Effector memory CD8-positive, alpha-beta T cell (primary cell): ENCODE measurements around the gene STEAP2.

Experiments
- ATAC-seq: fragments of 150-1000 bp; cut with Tn5 transposase; replicated peaks from 2 replicates; pipeline ENCODE4 v1.10.0; 2021; ENCODE audit warnings: mild to moderate bottlenecking, moderate library complexity
- DNase-seq, 3 experiments: peaks; one replicate each; pipeline ENCODE4 v3.0.0; 2021
- H3K27ac Mint-ChIP-seq, 2 donors: one replicate each; pipeline ENCODE4 v1.8.0; 2022; ENCODE audit warnings: mild to moderate bottlenecking in 2 of 2, mixed read lengths in 2 of 2, moderate library complexity in 2 of 2
- H3K27me3 Mint-ChIP-seq, 2 donors: one replicate each; pipeline ENCODE4 v1.8.0; 2022; ENCODE audit warnings: mixed read lengths in 2 of 2
- H3K36me3 Mint-ChIP-seq: one replicate; pipeline ENCODE4 v1.8.0; 2022; ENCODE audit warnings: mild to moderate bottlenecking, moderate library complexity, mixed read lengths; ENCODE audit not compliant: insufficient read depth
- H3K4me1 Mint-ChIP-seq, 2 donors: one replicate each; pipeline ENCODE4 v1.8.0; 2022; ENCODE audit warnings: low read depth in 2 of 2, mixed read lengths in 2 of 2
- H3K4me3 Mint-ChIP-seq, 2 donors: one replicate each; pipeline ENCODE4 v1.8.0; 2022; ENCODE audit warnings: mild to moderate bottlenecking in 2 of 2, mixed read lengths in 2 of 2, moderate library complexity in 2 of 2
- H3K9me3 Mint-ChIP-seq, 2 donors: one replicate each; pipeline ENCODE4 v1.8.0; 2022; ENCODE audit warnings: mixed read lengths in 2 of 2

The STEAP2 gene

DNA sequence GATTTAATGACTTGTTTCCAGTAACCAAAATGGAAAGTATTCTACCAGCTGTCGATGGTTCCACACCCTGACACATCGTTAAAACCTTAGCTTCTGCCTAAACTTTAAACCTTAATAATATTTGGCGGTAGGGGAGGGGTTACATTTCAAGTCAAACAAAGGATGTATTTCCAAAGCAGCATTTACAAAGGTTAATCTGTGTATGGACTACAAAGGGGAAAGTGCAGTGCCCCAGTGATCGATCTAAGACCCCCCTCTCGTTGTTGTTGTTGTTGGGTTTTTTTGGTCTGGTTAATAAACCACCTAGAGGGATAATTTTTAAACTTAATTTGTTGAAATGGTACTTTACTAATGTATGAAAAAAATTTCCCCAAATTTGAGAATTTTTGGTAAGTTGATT lies 1.1 kb upstream of the STEAP2 start:
- ATAC-seq (no peak), DNase-seq (no peak)
- H3K9me3 Mint-ChIP-seq: peaks cover 0 to 2% of the 10 kb centered on the region in 2 donors
- no peak overlapping the region for H3K27ac Mint-ChIP-seq
- peaks cover 0 to 9% of the 10 kb centered on the region in 2 donors for H3K27me3 Mint-ChIP-seq
- no peak overlapping the region for H3K4me3 Mint-ChIP-seq
- H3K4me1 Mint-ChIP-seq: no peaks in the 10 kb centered on the region
- no peaks in the 10 kb centered on the region for H3K36me3 Mint-ChIP-seq

DNA sequence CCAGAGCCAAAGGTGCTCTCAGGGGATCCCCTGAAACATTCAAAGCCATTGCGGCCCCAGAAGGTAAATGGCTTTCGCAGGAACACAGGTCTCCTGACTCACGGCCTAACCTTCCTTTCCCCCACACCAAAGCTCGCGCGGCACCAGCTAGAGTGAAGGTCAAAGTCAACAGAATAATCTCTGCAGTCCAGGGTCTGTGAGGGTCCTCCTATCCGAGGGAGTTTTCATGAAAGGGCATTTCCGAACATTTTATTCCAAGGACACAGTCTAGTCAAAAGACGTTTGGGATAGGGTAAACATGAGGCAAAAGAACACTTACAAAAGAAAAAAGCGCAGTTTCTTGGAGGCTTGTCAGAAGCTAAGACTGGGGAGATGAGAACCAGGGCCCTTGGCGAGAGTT lies 559 bp upstream of the STEAP2 start:
- Mint-ChIP-seq H3K27me3 (peaks cover 2 to 9% of the 10 kb centered on the region in 2 donors), H3K4me3 (peak overlapping the region in 1 of 2 donors; percentile 20), H3K9me3 (no peaks in the 10 kb centered on the region), H3K4me1 (no peaks in the 10 kb centered on the region), H3K36me3 (no peaks in the 10 kb centered on the region), H3K27ac (no peak overlapping the region)
- ATAC-seq (no peak), DNase-seq (no peak)

DNA sequence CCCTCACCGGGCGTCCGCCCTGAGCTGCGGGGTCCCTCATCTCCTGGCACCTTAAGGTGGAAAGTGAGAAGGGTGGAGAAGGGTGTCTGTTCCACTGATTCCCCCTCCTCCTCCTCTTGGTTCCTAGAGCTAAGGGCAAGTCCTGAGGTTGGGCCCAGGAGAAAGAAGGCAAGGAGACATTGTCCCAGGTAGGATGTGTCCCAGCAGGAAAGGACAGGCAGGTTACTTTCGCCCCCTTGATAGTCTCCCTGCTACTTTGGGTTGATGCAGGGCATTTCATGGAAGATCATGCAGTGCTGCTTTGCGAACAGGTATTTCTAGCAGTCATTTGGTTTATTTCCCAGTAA lies 582 bp downstream of the STEAP2 start:
- no peak overlapping the region for H3K4me3 Mint-ChIP-seq
- peaks cover 7 to 9% of the 10 kb centered on the region in 2 donors for H3K27me3 Mint-ChIP-seq
- H3K4me1 Mint-ChIP-seq: no peaks in the 10 kb centered on the region
- no peaks in the 10 kb centered on the region for H3K9me3 Mint-ChIP-seq
- no peaks in the 10 kb centered on the region for H3K36me3 Mint-ChIP-seq
- no peak overlapping the region for H3K27ac Mint-ChIP-seq
- DNase-seq: no peak
- ATAC-seq: no peak

- no peaks in the 10 kb centered on the region for H3K36me3 Mint-ChIP-seq
- DNase-seq (no peak), ATAC-seq (no peak)
- H3K27ac Mint-ChIP-seq: no peak overlapping the region
- H3K4me1 Mint-ChIP-seq: no peaks in the 10 kb centered on the region
- no peaks in the 10 kb centered on the region for H3K9me3 Mint-ChIP-seq
- H3K4me3 Mint-ChIP-seq: no peak overlapping the region
- peaks cover 9 to 16% of the 10 kb centered on the region in 2 donors for H3K27me3 Mint-ChIP-seq
These were observed 2.0 kb downstream of the STEAP2 start for GRCh38 chr7:90213521-90213920.

GRCh38 chr7:90216080-90216674 lies 4.6 kb downstream of the STEAP2 start:
- Mint-ChIP-seq H3K27me3 (peaks cover 16 to 35% of the 10 kb centered on the region in 2 donors), H3K36me3 (no peaks in the 10 kb centered on the region), H3K4me1 (no peaks in the 10 kb centered on the region), H3K4me3 (no peak overlapping the region), H3K27ac (no peak overlapping the region), H3K9me3 (no peaks in the 10 kb centered on the region)
- ATAC-seq: no peak
- DNase-seq: no peak

DNA sequence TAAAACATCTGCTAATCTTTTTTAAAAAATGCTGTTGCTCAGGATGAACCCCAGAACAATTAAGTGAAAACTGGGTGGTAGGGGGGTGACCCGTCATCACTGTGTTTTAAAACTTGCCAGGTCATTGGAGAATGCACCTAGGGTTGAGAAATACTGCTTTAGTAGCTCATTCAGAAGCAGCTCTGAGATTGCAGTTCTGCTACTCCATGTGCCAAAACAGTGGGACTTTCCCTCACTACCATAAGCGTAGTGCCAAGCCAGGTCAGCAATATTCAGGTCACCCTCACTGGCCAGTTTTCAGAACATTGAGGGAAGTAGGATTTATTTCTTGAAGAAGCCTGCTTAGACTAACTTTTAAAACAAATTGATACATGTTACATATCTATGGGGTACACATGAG lies 5.2 kb downstream of the STEAP2 start:
- H3K4me3 Mint-ChIP-seq: no peak overlapping the region
- peaks cover 20 to 41% of the 10 kb centered on the region in 2 donors for H3K27me3 Mint-ChIP-seq
- H3K4me1 Mint-ChIP-seq: no peaks in the 10 kb centered on the region
- DNase-seq (no peak), ATAC-seq (no peak)
- H3K36me3 Mint-ChIP-seq: no peaks in the 10 kb centered on the region
- no peaks in the 10 kb centered on the region for H3K9me3 Mint-ChIP-seq
- H3K27ac Mint-ChIP-seq: no peak overlapping the region

DNA sequence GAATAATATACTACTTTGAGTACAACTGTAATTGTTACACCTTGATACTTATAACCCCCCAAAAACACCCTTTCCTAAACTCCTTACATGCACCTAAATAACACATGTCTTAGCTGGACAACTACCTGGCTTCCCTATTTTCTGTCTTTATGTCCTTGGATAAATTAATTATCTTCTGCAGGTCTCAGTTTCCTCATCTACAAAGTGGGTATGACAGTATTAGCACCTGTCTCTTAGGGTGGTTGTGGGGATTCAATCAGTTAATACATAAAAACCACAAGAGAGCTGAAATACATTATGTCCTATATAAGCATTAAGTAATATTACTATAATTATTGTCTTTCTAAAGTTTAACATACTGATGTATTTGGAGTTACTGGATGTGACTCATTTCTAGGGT lies 10.8 kb downstream of the STEAP2 start:
- no peak overlapping the region for H3K27ac Mint-ChIP-seq
- H3K27me3 Mint-ChIP-seq: peaks cover 39 to 76% of the 10 kb centered on the region in 2 donors
- H3K4me3 Mint-ChIP-seq: no peak overlapping the region

GRCh38 chr7:90222811-90223725 lies 11.5 kb downstream of the STEAP2 start:
- H3K27ac Mint-ChIP-seq: no peak overlapping the region
- no peaks in the 10 kb centered on the region for H3K36me3 Mint-ChIP-seq
- no peak for DNase-seq
- peaks cover 39 to 72% of the 10 kb centered on the region in 2 donors for H3K27me3 Mint-ChIP-seq
- no peak overlapping the region for H3K4me3 Mint-ChIP-seq
- H3K9me3 Mint-ChIP-seq: no peaks in the 10 kb centered on the region
- H3K4me1 Mint-ChIP-seq: no peaks in the 10 kb centered on the region
- no peak for ATAC-seq

More for the DNA sequence above, 10.8 kb downstream of the STEAP2 start:
- ATAC-seq (no peak), DNase-seq (no peak)
- no peaks in the 10 kb centered on the region for H3K9me3 Mint-ChIP-seq
- H3K4me1 Mint-ChIP-seq: no peaks in the 10 kb centered on the region
- no peaks in the 10 kb centered on the region for H3K36me3 Mint-ChIP-seq

DNA sequence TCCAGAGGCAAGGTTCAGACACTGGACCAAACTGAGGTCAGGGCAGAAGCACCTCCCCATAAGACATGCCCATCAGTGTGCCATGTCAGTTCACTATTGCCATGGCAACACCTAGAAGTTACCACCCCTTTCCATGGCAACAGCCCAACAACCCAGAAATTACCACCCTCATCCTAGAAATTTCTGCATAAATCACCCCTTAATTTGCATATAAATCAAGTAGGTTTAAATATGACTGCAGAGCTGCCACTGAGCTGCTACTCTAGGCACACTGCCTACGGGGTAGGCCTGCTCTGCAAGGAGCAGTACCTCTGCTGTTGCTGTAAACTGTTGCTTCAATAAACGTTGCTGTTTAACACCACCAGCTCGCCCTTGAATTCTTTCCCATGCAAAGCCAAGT lies 12.7 kb downstream of the STEAP2 start:
- no peak overlapping the region for H3K27ac Mint-ChIP-seq
- no peaks in the 10 kb centered on the region for H3K36me3 Mint-ChIP-seq
- peaks cover 39 to 77% of the 10 kb centered on the region in 2 donors for H3K27me3 Mint-ChIP-seq
- ATAC-seq (no peak), DNase-seq (no peak)
- no peaks in the 10 kb centered on the region for H3K4me1 Mint-ChIP-seq
- no peak overlapping the region for H3K4me3 Mint-ChIP-seq
- no peaks in the 10 kb centered on the region for H3K9me3 Mint-ChIP-seq

GRCh38 chr7:90225181-90225580 lies 13.6 kb downstream of the STEAP2 start:
- H3K36me3 Mint-ChIP-seq: no peaks in the 10 kb centered on the region
- no peak for DNase-seq
- no peak for ATAC-seq
- H3K9me3 Mint-ChIP-seq: no peaks in the 10 kb centered on the region
- no peak overlapping the region for H3K4me3 Mint-ChIP-seq
- peaks cover 34 to 76% of the 10 kb centered on the region in 2 donors for H3K27me3 Mint-ChIP-seq
- no peak overlapping the region for H3K27ac Mint-ChIP-seq
- H3K4me1 Mint-ChIP-seq: no peaks in the 10 kb centered on the region

- Mint-ChIP-seq H3K4me3 (no peak overlapping the region), H3K27me3 (peaks cover 30 to 72% of the 10 kb centered on the region in 2 donors), H3K9me3 (no peaks in the 10 kb centered on the region), H3K36me3 (no peaks in the 10 kb centered on the region), H3K27ac (no peak overlapping the region), H3K4me1 (no peaks in the 10 kb centered on the region)
- DNase-seq (no peak), ATAC-seq (no peak)
These were observed 14.1 kb downstream of the STEAP2 start for GRCh38 chr7:90225601-90226000.

DNA sequence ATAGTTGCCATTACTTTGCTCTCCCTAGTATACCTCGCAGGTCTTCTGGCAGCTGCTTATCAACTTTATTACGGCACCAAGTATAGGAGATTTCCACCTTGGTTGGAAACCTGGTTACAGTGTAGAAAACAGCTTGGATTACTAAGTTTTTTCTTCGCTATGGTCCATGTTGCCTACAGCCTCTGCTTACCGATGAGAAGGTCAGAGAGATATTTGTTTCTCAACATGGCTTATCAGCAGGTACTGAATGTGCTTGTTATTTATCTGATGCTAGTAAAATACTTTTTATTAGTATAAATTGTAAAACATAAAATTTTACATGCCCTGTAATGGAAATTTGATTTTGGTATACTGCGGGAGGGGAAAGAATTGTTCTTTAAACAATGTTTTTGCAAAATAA lies 15.7 kb downstream of the STEAP2 start:
- H3K9me3 Mint-ChIP-seq: no peaks in the 10 kb centered on the region

DNA sequence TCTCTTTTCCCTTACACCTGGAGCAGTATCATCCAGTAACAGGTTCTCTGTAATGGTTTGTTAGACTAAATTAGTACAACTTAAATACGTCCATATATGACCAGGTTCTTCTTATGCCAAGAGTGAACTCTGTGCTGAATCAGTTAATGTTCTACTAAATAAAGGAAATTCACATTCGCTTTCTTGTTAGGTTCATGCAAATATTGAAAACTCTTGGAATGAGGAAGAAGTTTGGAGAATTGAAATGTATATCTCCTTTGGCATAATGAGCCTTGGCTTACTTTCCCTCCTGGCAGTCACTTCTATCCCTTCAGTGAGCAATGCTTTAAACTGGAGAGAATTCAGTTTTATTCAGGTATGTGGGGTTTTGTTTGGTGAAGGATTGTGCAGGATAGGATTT lies 18.1 kb downstream of the STEAP2 start:
- DNase-seq (no peak), ATAC-seq (no peak)
- no peak overlapping the region for H3K27ac Mint-ChIP-seq
- H3K4me1 Mint-ChIP-seq: no peaks in the 10 kb centered on the region
- peaks cover 16 to 31% of the 10 kb centered on the region in 2 donors for H3K27me3 Mint-ChIP-seq
- no peaks in the 10 kb centered on the region for H3K9me3 Mint-ChIP-seq
- no peaks in the 10 kb centered on the region for H3K36me3 Mint-ChIP-seq
- no peak overlapping the region for H3K4me3 Mint-ChIP-seq

More for the DNA sequence above, 15.7 kb downstream of the STEAP2 start:
- Mint-ChIP-seq H3K4me1 (no peaks in the 10 kb centered on the region), H3K27me3 (peaks cover 16 to 56% of the 10 kb centered on the region in 2 donors), H3K4me3 (no peak overlapping the region), H3K27ac (no peak overlapping the region), H3K36me3 (no peaks in the 10 kb centered on the region)
- DNase-seq (no peak), ATAC-seq (no peak)

DNA sequence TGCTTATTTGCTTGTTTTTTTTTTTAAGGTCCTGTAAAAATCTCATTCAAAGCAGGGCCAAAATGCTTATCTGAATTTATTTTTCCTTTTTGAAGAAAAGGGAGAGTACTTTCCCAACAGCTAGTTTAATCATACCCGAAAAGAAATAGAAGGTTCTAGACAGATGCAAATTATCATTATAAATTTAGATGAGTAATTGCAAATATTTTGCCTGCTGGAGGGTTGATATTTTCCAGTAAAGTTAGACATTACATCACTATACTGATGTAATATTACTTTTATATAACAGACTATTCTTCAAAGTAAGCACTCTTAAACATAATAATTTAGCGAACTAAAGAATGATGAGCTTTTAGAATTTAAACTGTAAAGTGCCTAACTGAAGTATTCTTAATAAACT lies 19.3 kb downstream of the STEAP2 start:
- DNase-seq: no peak
- Mint-ChIP-seq H3K27me3 (peaks cover 11 to 27% of the 10 kb centered on the region in 2 donors), H3K4me3 (no peak overlapping the region), H3K9me3 (no peaks in the 10 kb centered on the region), H3K27ac (no peak overlapping the region), H3K36me3 (no peaks in the 10 kb centered on the region), H3K4me1 (no peaks in the 10 kb centered on the region)
- ATAC-seq: no peak
